Kidney glomerular epithelial cell (primary cell): ENCODE measurements around the gene CNIH2.
"Not testable (repeated sequence)": the region's sequence is repeated elsewhere in the genome, so short reads cannot be mapped to it uniquely, and the experiment has no call there.

Experiments
- DNase-seq: peaks from one replicate; lab custom pipeline; 2025; lab: John Stamatoyannopoulos, UW

CNIH2 gene

DNA sequence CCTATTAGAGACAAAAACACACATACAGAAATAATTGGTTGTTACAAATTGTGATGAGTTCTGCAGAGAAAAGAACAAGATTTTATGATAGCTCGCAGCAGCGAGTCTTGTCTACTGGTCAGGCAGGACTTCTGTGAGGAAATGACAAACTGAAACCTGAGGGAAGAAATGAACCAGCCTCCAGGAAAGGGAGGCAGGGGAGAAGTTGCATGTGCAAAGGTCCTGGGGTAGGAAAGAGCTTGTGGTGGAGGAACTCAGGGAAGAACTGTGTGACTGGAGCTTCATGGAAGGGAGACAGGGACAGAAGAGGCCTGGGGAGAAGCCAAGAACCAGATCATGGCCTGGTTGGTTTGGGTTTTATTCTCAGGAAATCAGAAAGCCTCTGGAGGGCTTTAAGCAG, 18.8 kb upstream of the CNIH2 start:
- DNase-seq = no peak

DNA sequence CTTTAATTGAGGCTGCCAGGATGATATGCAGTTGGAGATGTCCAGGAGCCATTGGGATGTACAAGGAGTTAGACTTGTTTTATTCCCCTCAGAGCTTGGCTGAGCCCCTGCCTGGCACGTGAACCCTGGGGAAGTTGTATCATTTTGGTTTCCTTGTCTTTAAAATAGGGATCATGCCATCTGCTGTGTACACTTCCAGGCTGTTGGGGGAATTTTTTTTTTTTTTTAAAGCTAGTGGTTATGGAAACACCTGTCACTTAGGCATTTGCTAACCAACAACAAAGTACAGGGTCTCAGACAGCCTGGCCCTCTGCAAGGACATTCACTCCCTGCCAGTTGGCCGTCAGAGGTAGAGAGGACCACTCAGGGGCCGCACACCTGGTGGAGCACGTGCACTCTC, 18.0 kb upstream of the CNIH2 start:
- no peak for DNase-seq

DNA sequence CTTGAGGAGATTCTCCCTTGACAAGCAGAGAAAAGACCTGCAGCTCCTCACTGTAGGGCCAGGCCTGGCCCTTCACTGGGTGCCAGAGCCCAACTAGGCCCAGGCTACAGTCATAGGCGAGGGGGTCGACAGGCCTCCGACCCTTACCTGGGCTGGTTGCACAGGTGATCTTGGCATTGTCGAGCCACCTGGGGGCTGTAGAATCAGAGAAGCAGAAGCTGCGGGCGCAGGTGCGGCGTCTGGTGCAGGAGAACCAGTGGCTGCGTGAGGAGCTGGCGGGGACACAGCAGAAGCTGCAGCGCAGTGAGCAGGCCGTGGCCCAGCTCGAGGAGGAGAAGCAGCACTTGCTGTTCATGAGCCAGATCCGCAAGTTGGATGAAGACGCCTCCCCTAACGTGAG, 16.4 kb upstream of the CNIH2 start:
- DNase-seq = no peak

DNA sequence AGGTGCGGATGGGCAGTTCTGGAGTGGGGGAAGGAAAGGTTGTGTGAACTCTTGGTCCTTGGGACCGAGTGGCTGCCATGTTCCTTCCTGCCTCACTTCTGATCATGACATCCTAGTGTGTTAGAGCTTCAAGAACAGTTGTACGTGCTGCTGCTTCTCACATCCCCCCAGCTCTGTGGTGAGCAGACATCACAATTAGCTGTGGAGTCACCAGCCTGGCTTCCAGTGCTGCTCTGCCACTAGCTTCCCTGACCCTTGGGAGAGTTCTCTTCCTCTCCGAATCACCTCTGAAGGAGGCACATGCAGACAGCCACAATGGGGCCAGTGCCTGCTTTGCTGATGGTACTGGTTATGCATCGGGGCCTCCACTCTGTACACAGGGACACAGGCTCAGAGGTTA, 15.8 kb upstream of the CNIH2 start:
- DNase-seq = no peak

DNA sequence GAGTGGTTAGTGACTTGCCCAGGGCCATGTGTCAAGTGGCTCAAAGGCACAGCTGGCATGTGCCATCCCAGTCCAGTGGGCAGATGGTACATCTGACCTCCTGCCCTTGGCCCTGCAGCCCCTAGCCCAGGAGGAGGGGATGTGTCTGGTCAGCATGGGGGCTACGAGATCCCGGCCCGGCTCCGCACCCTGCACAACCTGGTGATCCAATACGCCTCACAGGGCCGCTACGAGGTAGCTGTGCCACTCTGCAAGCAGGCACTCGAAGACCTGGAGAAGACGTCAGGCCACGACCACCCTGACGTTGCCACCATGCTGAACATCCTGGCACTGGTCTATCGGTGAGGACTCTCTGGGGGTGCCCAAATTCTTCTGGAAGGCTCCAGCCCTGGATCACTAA, 15.3 kb upstream of the CNIH2 start:
- DNase-seq = no peak

DNA sequence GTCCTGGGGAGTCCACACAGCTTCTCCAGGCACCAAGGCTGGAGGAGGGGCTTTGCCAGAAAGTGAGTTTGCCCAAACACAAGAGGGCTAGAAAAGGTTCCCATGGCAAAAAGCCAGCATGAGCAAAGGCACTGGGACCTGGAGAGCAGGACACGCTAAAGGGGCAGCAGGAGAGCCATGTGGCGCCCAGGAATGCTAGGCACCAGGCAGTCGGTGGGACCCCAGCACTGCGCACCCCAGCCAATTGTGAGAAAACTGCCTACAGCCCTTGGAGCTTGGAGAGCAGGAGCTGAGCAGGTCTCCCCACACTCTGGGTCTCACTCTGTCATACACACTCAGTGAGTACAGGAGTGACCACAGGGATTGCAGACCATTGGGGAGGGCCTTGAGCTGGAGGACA, 14.7 kb upstream of the CNIH2 start:
- no peak for DNase-seq

DNA sequence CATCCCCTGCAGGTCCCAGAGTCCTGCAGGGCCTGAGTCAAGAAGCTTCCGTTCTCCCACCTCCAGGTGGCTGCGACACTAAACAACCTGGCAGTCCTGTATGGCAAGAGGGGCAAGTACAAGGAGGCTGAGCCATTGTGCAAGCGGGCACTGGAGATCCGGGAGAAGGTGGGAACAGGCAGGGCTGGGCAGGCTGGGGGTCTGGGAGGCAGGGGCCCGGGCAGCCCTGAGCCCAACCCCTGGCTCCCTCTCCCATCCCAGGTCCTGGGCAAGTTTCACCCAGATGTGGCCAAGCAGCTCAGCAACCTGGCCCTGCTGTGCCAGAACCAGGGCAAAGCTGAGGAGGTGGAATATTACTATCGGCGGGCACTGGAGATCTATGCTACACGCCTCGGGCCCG, 14.2 kb upstream of the CNIH2 start:
- DNase-seq = no peak

DNA sequence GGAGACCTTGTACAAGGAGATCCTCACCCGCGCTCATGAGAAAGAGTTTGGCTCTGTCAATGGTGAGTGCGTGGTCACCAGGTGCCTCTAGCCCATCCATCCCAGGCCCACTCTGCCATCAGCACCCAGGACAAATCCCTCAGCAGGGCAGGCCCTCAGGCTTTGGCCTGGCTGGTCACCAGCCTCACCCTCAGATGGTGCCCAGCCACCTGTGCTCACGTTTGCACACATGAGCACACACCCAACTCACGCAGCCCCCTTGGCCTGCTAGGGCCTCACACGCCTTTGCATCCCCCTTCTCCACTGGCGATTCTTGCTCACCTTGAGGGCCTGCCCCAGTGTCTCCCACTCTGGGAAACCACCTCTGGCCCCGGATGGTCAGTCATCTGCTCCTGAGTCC, 13.6 kb upstream of the CNIH2 start:
- no peak for DNase-seq

DNA sequence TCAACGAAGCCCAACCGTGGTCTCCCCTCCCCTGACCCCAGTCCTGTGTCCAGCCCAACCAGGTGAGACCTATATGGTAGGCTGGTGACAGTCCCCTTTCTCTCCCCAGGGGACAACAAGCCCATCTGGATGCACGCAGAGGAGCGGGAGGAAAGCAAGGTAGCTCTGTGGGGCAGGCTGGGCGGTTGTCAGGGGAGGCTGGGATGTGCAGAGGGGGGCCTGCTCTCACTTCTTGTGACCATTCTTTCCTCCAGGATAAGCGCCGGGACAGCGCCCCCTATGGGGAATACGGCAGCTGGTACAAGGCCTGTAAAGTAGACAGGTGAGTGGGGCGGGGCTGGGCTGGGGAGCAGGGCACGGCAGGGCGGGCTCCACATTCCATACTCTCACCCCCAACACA, 13.1 kb upstream of the CNIH2 start:
- DNase-seq = no peak

DNA sequence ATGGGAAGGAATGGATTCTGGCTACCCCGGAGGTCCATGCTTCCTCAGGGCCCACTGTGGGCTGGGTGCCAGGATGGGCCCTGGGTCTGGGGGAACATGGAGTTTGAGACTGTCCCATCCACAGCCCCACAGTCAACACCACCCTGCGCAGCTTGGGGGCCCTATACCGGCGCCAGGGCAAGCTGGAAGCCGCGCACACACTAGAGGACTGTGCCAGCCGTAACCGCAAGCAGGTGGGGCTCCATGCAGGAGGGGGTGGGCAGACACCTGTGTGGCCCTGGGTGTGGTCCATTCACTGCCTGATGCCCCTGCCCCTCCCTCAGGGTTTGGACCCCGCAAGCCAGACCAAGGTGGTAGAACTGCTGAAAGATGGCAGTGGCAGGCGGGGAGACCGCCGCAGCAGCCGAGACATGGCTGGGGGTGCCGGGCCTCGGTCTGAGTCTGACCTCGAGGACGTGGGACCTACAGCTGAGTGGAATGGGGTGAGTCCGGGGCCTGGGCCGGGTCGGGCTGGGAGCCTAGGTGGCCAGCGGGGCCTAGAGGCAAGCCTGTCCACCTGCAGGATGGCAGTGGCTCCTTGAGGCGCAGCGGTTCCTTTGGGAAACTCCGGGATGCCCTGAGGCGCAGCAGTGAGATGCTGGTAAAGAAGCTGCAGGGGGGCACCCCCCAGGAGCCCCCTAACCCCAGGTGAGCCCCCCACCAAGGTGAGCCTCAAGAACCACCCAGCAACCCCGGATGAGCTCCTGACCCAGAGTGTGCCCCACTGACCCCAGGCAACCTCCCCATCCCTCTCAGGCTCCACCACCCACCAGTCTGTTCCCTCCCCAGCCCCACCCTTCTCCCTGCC, 12.2 kb upstream of the CNIH2 start:
- no peak for DNase-seq

DNA sequence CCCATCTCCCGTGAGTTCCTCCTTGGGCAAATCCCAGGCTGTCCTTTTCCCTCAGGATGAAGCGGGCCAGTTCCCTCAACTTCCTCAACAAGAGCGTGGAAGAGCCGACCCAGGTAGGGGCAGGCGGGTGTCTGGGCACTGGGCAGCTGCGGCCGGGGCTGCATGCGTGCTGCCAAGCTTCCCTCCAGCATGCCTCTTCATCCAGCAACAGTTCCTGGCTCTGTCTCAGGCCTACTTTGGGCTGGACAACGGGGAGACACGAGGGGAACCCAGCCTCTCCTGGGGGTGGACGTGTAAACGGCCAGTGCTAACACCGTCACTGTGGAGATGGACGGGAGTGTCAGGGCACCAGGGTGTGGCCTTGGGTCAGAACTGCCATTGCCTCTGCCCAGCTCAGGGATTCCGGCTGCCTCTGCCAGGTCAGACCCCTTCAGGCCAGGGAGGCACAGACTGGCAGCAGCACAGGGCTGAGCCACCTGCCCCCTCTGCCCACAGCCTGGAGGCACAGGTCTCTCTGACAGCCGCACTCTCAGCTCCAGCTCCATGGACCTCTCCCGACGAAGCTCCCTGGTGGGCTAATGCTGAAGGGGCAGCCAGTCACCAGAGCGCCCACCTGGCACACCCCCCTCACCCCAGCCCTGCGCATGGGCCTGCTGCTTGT, 11.5 kb upstream of the CNIH2 start:
- no peak for DNase-seq

DNA sequence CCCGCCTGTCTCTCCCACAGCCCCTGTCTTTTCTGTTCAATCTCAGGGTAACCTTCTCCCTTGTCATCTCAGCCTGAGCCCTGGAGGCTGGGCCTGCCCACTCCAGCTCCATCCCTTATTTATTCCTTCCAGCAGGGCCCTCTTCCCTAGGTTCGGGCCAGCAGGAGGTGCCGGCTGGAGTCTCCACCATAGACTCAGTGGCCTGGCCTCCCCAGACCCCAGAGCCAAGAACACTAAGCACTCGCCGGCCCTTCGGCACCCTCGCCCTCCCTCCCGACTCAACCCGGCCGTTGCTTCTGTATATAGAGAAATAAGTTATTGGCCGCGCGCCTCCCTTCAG, 11.0 kb upstream of the CNIH2 start:
- no peak for DNase-seq

DNA sequence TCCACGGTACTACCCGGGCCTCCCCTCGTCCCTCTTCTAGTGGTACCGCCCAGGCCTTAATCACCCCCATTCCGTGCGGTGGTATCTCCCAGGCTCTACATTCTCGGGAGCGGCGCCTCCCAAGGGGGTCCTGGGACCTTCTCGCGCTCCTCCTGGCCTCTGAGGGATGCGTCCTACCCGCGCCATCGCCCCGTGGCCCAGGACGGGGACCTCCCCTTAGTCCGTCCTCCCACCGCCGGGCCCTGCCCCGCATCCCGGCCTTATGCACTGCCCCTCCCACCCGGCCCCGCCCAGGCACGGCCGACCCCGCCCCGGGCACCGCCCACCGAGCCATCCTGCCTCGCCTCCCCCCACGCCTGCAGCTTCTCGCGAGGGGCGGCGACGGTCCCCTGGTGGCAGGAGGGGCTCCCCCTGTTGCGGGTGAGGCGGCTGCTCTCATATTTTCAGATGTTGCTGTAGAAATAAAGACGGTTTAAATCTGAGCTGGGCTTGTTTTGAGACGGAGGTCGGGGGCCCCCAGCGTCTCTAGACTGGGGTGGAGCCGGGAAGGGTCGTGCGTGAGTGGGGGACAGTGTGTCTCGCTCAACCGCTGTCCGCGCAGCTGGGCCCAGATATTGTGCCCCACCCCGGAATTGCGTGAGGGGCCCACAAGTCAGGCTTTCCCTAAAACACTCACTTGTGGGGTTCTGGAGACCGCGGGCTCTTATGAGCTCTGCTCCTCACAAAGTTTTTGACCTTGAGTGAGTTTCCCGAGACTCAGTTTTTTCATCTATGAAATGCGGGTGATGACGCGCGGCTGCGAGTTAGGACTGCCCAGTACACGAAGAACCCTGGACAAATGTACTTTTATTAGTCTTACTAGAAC, 10.4 kb upstream of the CNIH2 start:
- peak; percentile 54 for DNase-seq

DNA sequence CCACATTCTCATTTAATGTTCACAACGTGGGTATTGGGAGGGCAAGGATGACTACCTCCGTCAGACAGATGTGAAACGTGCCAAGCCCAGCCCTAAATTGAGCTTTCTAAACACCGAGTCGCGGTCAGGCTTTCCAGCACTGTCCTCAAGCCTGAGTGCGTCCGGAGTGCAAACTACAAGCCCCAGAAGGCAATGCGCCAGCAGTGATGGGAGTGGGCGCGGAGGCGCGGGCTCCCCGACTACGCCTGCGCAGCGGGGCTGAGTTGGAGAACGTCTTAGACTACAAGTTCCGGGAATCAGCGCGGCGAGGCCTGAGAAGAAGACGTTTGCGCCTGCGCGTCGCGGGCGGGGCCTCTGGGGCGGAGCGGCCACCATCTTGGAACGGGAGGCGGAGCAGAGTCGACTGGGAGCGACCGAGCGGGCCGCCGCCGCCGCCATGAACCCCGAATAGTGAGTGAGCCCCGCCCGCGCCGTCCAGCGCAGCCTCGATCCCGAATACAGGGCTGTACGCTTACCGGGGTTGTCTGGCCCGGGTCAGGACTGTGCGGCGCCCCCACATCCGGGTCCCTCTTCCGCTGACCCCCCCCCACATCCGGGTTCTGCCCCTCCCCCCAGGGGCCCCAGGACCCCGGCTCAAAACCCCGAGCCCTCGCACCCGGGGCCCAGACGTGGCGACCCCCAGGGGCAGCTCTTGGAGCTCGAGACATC, 9.6 kb upstream of the CNIH2 start, which contains the start of gene RAB1B:
TSS of gene RAB1B (plus strand) at position 396 of the 708 bp plus-strand sequence. CDS start at position 437, 41 bp downstream.
- peak; percentile 99 for DNase-seq

DNA sequence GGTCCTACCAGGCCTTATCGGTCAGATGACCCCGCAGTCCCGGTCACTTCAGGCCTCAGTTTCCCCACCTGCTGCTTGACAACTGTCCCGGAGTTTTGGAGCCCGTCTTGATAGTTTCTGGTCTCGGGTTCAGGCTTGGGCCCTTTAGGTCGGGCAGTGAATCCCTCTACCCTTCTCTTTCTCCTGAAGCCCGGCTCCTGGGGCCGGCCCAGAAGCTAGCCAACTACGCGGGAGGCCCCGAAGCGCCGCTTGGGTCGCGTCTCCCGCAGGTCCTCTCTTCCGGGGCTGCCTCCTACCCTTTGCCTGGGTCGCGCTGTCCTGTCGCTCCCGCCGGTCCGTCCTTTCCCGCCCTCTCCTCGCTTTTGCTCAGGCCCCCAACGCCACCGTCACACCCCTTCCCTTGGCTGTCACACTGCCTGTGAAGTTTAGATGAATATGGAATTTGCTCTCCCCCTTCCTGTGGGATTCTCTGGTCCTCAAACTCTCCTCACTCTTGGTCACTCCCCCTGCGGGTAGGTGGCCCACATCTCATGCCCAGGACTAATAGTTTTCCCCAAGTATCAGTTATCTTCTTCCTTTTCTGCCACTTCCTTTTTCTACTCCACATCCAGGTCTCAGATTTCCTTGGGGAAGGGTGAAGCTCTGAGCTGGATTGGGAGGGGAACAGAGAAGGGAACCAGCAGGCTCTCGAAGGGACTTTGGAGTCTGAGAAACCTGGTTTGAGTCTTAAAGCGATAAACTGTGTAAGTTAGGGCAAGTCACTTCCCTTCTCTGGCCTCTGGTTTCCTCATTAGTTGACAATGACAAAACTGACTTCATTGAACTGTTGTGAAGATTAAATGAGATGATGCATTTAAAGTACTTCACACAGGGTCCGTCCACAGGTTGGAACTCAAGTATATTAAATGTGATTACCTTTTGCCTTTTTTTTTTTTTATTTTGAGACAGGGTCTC, 8.7 kb upstream of the CNIH2 start:
- DNase-seq = peak; percentile 8

DNA sequence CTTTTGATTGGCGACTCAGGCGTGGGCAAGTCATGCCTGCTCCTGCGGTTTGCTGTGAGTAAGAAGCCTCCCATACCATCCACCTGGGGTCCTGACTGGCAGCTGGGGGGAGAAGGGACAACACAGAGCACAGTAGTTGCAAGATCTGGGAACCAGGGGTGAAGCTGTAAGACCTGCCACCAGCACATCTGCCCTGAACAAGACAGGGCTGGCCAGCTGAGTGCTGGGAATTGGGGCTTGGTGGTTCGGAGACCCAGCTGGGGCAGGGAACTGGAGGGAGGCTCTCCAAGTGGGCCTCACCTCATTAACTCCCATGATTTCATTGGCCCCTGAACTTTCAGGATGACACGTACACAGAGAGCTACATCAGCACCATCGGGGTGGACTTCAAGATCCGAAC, 6.2 kb upstream of the CNIH2 start:
- no peak for DNase-seq

DNA sequence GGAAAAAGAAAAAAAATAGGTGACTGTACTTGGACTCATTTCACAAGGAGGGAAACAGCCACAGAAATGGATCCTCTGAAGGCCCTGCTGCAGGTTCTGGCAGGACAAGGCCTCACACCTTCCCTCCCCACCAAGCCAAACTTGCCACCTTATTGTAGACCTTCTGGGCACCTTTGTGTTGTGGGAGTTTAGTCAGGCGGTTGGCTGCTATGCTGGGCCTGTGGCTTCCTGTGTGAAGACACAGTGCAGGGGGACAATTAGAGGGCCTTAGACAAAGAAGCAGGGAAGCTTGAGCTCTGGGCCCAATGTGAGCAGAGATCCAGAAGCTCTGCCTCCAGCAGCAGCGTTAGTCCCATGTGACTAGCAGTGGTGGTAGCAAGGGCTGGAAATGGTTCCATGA, 5.4 kb upstream of the CNIH2 start:
- DNase-seq = no peak

DNA sequence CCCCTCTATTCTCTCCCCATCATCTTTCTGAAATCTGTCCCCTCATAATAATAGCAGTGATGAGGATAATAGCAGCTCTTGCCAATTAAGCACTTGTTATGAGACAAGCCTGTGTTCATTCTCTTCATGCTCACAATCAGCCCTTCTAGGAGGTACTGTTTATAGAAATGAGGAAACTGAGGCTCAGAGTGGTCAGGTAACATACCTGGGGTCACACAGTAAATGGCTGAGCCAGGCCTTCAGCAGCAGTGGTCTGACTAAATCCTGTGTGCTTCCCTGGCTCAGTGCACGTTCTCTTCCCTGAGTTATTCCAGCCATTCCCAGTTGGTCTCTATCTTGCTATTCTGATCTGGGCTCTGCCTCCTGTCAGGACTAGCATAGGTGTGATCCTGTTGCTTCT, 3.8 kb upstream of the CNIH2 start:
- no peak for DNase-seq

DNA sequence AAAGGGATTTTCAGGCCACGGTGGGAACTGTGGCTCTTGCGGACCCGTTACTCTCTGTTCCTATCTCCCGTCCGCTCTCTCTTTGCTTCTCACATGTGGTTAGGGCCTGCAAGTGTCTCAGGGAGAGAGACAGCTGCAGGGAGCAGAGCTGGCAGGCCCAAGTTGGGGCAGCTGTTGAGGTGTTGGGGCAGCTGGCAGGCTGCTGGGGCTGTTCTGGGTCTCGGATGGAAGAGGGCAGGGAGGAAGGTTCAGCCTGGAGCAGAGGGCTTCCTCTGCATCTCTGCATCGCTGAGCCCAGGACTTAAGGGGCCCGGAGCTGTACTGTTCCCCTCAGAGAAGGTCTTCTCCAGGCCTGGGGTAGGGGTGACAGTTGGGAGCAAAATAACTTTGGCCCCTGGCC, 2.6 kb upstream of the CNIH2 start:
- DNase-seq = no peak

DNA sequence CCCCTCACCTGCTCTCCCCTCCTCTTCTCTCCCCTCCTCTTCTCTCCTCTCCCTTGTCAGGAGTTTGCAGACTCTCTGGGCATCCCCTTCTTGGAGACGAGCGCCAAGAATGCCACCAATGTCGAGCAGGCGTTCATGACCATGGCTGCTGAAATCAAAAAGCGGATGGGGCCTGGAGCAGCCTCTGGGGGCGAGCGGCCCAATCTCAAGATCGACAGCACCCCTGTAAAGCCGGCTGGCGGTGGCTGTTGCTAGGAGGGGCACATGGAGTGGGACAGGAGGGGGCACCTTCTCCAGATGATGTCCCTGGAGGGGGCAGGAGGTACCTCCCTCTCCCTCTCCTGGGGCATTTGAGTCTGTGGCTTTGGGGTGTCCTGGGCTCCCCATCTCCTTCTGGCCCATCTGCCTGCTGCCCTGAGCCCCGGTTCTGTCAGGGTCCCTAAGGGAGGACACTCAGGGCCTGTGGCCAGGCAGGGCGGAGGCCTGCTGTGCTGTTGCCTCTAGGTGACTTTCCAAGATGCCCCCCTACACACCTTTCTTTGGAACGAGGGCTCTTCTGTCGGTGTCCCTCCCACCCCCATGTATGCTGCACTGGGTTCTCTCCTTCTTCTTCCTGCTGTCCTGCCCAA, 1.9 kb upstream of the CNIH2 start:
- no peak for DNase-seq

DNA sequence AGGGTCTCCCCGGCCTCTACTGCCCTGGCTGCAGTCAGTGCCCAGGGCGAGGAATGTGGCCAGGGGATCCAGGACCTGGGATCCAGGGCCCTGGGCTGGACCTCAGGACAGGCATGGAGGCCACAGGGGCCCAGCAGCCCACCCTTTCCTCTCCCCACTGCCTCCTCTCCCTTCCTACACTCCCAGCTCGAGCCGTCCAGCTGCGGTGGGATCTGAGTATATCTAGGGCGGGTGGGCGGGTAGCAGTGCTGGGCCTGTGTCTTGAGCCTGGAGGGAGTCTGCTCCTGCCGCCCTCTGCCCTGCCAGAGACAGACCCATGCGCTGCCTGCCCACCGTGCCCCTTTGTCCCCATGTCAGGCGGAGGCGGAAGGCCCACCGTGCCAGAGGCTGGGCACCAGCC, 1.4 kb upstream of the CNIH2 start:
- DNase-seq = not testable (repeated sequence)
